Activated CD4-positive, alpha-beta T cell treated with anti-CD3 and anti-CD28 coated beads, Interleukin-2, amount 10 ng/mL, durations not matched to agents 24 days and 14 days (primary cell): ENCODE measurements around the gene PRKAG2. TPM values are rescaled to one million over a fixed set of nuclear protein-coding genes. Genes with fewer than 3 reads are reported as not detected.

Source experiments
- DNase-seq: peaks from one replicate; pipeline ENCODE4 v3.0.0; 2022
- H3K27ac Mint-ChIP-seq: one replicate; pipeline ENCODE4 v1.8.0; 2022; ENCODE audit warnings: mild to moderate bottlenecking, mixed read lengths
- H3K27me3 Mint-ChIP-seq: one replicate; pipeline ENCODE4 v1.8.0; 2022; ENCODE audit warnings: mixed read lengths
- H3K36me3 Mint-ChIP-seq: one replicate; pipeline ENCODE4 v1.8.0; 2022; ENCODE audit warnings: low read depth, mild to moderate bottlenecking, mixed read lengths
- H3K4me1 Mint-ChIP-seq: one replicate; pipeline ENCODE4 v1.8.0; 2021; ENCODE audit warnings: mixed read lengths
- H3K4me3 Mint-ChIP-seq: one replicate; pipeline ENCODE4 v1.8.0; 2022; ENCODE audit warnings: mild to moderate bottlenecking, moderate library complexity, mixed read lengths
- H3K9me3 Mint-ChIP-seq: one replicate; pipeline ENCODE4 v1.8.0; 2021; ENCODE audit warnings: mixed read lengths
- intact Hi-C: fragments of 100-400 bp; cut with micrococcal nuclease; formaldehyde crosslinking; loops from one replicate; pipeline ENCODE4 v1.15.1; 2023
- total RNA-seq: library from RNA; stranded (reverse); gene quantifications from 2 replicates; pipeline ENCODE4 v1.2.3, GENCODE V29; 2022

The PRKAG2 gene
- total RNA-seq, 1 donor from 2014 or later: 14.3 TPM

- peak; percentile 70 for DNase-seq
- Mint-ChIP-seq H3K4me3 (no peak overlapping the region), H3K4me1 (peaks cover 20% of the 10 kb centered on the region), H3K27ac (no peak overlapping the region), H3K9me3 (no peaks in the 10 kb centered on the region), H3K27me3 (no peaks in the 10 kb centered on the region), H3K36me3 (peaks cover 7% of the 10 kb centered on the region)
- intact Hi-C loops: no loop called here
Measured at GRCh38 chr7:151626422-151627115, 250.3 kb downstream of the PRKAG2 start.

- no peak for DNase-seq
- H3K27me3 Mint-ChIP-seq: no peaks in the 10 kb centered on the region
- peaks cover 4% of the 10 kb centered on the region for H3K36me3 Mint-ChIP-seq
- peaks cover 11% of the 10 kb centered on the region for H3K4me1 Mint-ChIP-seq
- H3K27ac Mint-ChIP-seq: no peak overlapping the region
- no peak overlapping the region for H3K4me3 Mint-ChIP-seq
- intact Hi-C loops: no loop called here
- no peaks in the 10 kb centered on the region for H3K9me3 Mint-ChIP-seq
Measured at GRCh38 chr7:151625606-151626005, 251.3 kb downstream of the PRKAG2 start.

GRCh38 chr7:151624246-151624928 is 252.5 kb downstream of the PRKAG2 start:
- Mint-ChIP-seq H3K36me3 (peaks cover 4% of the 10 kb centered on the region), H3K4me3 (no peak overlapping the region), H3K27me3 (no peaks in the 10 kb centered on the region), H3K4me1 (peaks cover 6% of the 10 kb centered on the region), H3K27ac (no peak overlapping the region), H3K9me3 (no peaks in the 10 kb centered on the region)
- no peak for DNase-seq
- intact Hi-C loops: no loop called here

GRCh38 chr7:151623766-151624165 is 253.1 kb downstream of the PRKAG2 start:
- no peak for DNase-seq
- no peak overlapping the region for H3K4me3 Mint-ChIP-seq
- H3K27me3 Mint-ChIP-seq: no peaks in the 10 kb centered on the region
- no peaks in the 10 kb centered on the region for H3K9me3 Mint-ChIP-seq
- H3K36me3 Mint-ChIP-seq: peaks cover 4% of the 10 kb centered on the region
- intact Hi-C loops: no loop called here
- peaks cover 5% of the 10 kb centered on the region for H3K4me1 Mint-ChIP-seq
- no peak overlapping the region for H3K27ac Mint-ChIP-seq

- peaks cover 4% of the 10 kb centered on the region for H3K4me1 Mint-ChIP-seq
- H3K27me3 Mint-ChIP-seq: no peaks in the 10 kb centered on the region
- no peak overlapping the region for H3K27ac Mint-ChIP-seq
- DNase-seq: no peak
- peaks cover 3% of the 10 kb centered on the region for H3K36me3 Mint-ChIP-seq
- H3K4me3 Mint-ChIP-seq: no peak overlapping the region
- intact Hi-C loops: no loop called here
- no peaks in the 10 kb centered on the region for H3K9me3 Mint-ChIP-seq
Measured at GRCh38 chr7:151621961-151622360, 255.0 kb downstream of the PRKAG2 start.

GRCh38 chr7:151616443-151617213 is 260.3 kb downstream of the PRKAG2 start:
- no peaks in the 10 kb centered on the region for H3K4me1 Mint-ChIP-seq
- DNase-seq: no peak
- H3K27ac Mint-ChIP-seq: no peak overlapping the region
- no peaks in the 10 kb centered on the region for H3K9me3 Mint-ChIP-seq
- no peak overlapping the region for H3K4me3 Mint-ChIP-seq
- intact Hi-C loops: no loop called here
- no peaks in the 10 kb centered on the region for H3K27me3 Mint-ChIP-seq
- no peaks in the 10 kb centered on the region for H3K36me3 Mint-ChIP-seq

GRCh38 chr7:151615784-151616183 is 261.1 kb downstream of the PRKAG2 start:
- H3K27me3 Mint-ChIP-seq: no peaks in the 10 kb centered on the region

GRCh38 chr7:151615058-151615457 is 261.9 kb downstream of the PRKAG2 start:
- intact Hi-C loops: no loop called here
- no peaks in the 10 kb centered on the region for H3K9me3 Mint-ChIP-seq
- H3K36me3 Mint-ChIP-seq: no peaks in the 10 kb centered on the region
- no peaks in the 10 kb centered on the region for H3K4me1 Mint-ChIP-seq
- H3K27me3 Mint-ChIP-seq: no peaks in the 10 kb centered on the region
- no peak for DNase-seq
- no peak overlapping the region for H3K27ac Mint-ChIP-seq
- H3K4me3 Mint-ChIP-seq: no peak overlapping the region

More at GRCh38 chr7:151615784-151616183, 261.1 kb downstream of the PRKAG2 start:
- intact Hi-C loops: no loop called here
- DNase-seq: no peak
- no peaks in the 10 kb centered on the region for H3K36me3 Mint-ChIP-seq
- no peaks in the 10 kb centered on the region for H3K9me3 Mint-ChIP-seq
- no peaks in the 10 kb centered on the region for H3K4me1 Mint-ChIP-seq
- no peak overlapping the region for H3K27ac Mint-ChIP-seq
- no peak overlapping the region for H3K4me3 Mint-ChIP-seq

GRCh38 chr7:151614019-151614418 is 262.9 kb downstream of the PRKAG2 start:
- Mint-ChIP-seq H3K9me3 (no peaks in the 10 kb centered on the region), H3K4me3 (no peak overlapping the region), H3K27ac (no peak overlapping the region), H3K36me3 (no peaks in the 10 kb centered on the region), H3K27me3 (no peaks in the 10 kb centered on the region), H3K4me1 (no peaks in the 10 kb centered on the region)
- DNase-seq: no peak
- intact Hi-C loops: no loop called here

- H3K27me3 Mint-ChIP-seq: no peaks in the 10 kb centered on the region
- no peaks in the 10 kb centered on the region for H3K9me3 Mint-ChIP-seq
- no peak overlapping the region for H3K4me3 Mint-ChIP-seq
- H3K27ac Mint-ChIP-seq: no peak overlapping the region
- H3K36me3 Mint-ChIP-seq: no peaks in the 10 kb centered on the region
- DNase-seq: no peak
- intact Hi-C loops: no loop called here
- peaks cover 3% of the 10 kb centered on the region for H3K4me1 Mint-ChIP-seq
Measured at GRCh38 chr7:151611878-151612277, 265.0 kb downstream of the PRKAG2 start.

- Mint-ChIP-seq H3K4me3 (no peak overlapping the region), H3K4me1 (peaks cover 3% of the 10 kb centered on the region), H3K9me3 (no peaks in the 10 kb centered on the region), H3K36me3 (no peaks in the 10 kb centered on the region), H3K27me3 (no peaks in the 10 kb centered on the region), H3K27ac (no peak overlapping the region)
- no peak for DNase-seq
- intact Hi-C loops: no loop called here
Measured at GRCh38 chr7:151611041-151611440, 265.9 kb downstream of the PRKAG2 start.

GRCh38 chr7:151608031-151608551 is 268.8 kb downstream of the PRKAG2 start:
- Mint-ChIP-seq H3K4me3 (no peak overlapping the region), H3K27me3 (no peaks in the 10 kb centered on the region), H3K4me1 (peaks cover 3% of the 10 kb centered on the region), H3K36me3 (peaks cover 2% of the 10 kb centered on the region), H3K9me3 (no peaks in the 10 kb centered on the region), H3K27ac (no peak overlapping the region)
- no peak for DNase-seq
- intact Hi-C loops: no loop called here

- H3K9me3 Mint-ChIP-seq: no peaks in the 10 kb centered on the region
- peaks cover 2% of the 10 kb centered on the region for H3K36me3 Mint-ChIP-seq
- intact Hi-C loops: no loop called here
- H3K27ac Mint-ChIP-seq: no peak overlapping the region
- H3K4me1 Mint-ChIP-seq: peaks cover 3% of the 10 kb centered on the region
- DNase-seq: no peak
- no peaks in the 10 kb centered on the region for H3K27me3 Mint-ChIP-seq
- H3K4me3 Mint-ChIP-seq: no peak overlapping the region
Measured at GRCh38 chr7:151607464-151607867, 269.4 kb downstream of the PRKAG2 start.

GRCh38 chr7:151603951-151604350 is 273.0 kb downstream of the PRKAG2 start:
- intact Hi-C loops: no loop called here
- H3K9me3 Mint-ChIP-seq: no peaks in the 10 kb centered on the region
- peaks cover 2% of the 10 kb centered on the region for H3K36me3 Mint-ChIP-seq
- no peaks in the 10 kb centered on the region for H3K27me3 Mint-ChIP-seq
- H3K27ac Mint-ChIP-seq: no peak overlapping the region
- H3K4me3 Mint-ChIP-seq: no peak overlapping the region
- H3K4me1 Mint-ChIP-seq: peaks cover 11% of the 10 kb centered on the region
- no peak for DNase-seq
